Prostate gland (tissue), 2 donors: Measurements from ENCODE around the gene CERS6.

Experiments
- POLR2A ChIP-seq: fragments of 450-650 bp; IDR thresholded peaks from one replicate; pipeline ENCODE4 v1.6.1; 2016; ENCODE audit warnings: antibody characterized with exemption, mild to moderate bottlenecking
- POLR2AphosphoS5 ChIP-seq: sonication (generic); formaldehyde crosslinking; IDR thresholded peaks from one replicate; pipeline ENCODE4 v1.6.1; 2017; ENCODE audit warnings: antibody characterized with exemption
- TF ChIP-seq, protein P1 (sequence below), 4 experiments: fragments of 200-600 bp in 2 of 4; fragments of 450-650 bp in 2 of 4; sonication (generic) in 2 of 4; IDR thresholded peaks; 1 replicate in 3 of 4; 2 replicates in 1 of 4; pipeline ENCODE4 v1.5.1; 2016 to 2019; ENCODE audit warnings: antibody characterized with exemption in 4 of 4, mild to moderate bottlenecking in 2 of 4, moderate library complexity in 2 of 4

DNA sequence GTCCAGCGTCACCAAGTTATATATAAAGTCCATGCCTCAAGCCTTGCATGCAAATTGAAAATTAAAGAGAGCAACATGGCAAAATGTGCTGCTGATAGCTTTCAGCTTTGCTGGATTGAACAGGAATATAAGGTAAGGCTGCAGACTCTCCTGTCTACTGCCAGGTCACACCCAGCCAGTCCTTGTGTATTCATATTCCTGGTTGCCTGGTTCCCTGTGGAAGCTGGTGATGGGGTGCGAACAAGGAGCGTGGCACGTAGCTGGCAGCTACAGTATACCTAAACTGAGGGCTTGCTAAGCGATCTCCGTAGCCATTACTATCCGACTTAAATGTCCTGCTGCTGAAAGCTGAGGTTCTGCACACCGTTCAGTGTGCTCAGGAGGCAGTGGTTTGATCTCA is 296.3 kb downstream of the CERS6 start:
- TF ChIP-seq POLR2A = no peak
- TF ChIP-seq, protein P1, sequence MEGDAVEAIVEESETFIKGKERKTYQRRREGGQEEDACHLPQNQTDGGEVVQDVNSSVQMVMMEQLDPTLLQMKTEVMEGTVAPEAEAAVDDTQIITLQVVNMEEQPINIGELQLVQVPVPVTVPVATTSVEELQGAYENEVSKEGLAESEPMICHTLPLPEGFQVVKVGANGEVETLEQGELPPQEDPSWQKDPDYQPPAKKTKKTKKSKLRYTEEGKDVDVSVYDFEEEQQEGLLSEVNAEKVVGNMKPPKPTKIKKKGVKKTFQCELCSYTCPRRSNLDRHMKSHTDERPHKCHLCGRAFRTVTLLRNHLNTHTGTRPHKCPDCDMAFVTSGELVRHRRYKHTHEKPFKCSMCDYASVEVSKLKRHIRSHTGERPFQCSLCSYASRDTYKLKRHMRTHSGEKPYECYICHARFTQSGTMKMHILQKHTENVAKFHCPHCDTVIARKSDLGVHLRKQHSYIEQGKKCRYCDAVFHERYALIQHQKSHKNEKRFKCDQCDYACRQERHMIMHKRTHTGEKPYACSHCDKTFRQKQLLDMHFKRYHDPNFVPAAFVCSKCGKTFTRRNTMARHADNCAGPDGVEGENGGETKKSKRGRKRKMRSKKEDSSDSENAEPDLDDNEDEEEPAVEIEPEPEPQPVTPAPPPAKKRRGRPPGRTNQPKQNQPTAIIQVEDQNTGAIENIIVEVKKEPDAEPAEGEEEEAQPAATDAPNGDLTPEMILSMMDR (IDR thresholded peaks at IDR 0.05) = no peak
- no peak for TF ChIP-seq POLR2AphosphoS5
